Caco-2 (cell line): Measurements from ENCODE around the gene FAM13A. TPM values are rescaled to one million over a fixed set of nuclear protein-coding genes. Genes with fewer than 3 reads are reported as not detected.

Source experiments
- BruUV-seq: library from RNA; stranded (reverse); fragments of 400-500 nt; replicated peaks from 2 replicates; lab custom pipeline; 2021; lab: Mats Ljungman, UMichigan
- CTCF ChIA-PET: fragments of 300-600 bp; sonication (Branson Sonifier 250); formaldehyde crosslinking; loops from one replicate; lab custom pipeline; 2022; ENCODE audit warnings: antibody characterized with exemption; lab: Charles Lee
- POLR2A ChIA-PET: fragments of 300-600 bp; sonication (Branson Sonifier 250); formaldehyde crosslinking; loops from one replicate; lab custom pipeline; 2022; ENCODE audit warnings: antibody characterized with exemption; lab: Charles Lee
- DNase-seq, 2 experiments: peaks; one replicate each; pipeline versions ENCODE4 v3.0.0 to v3.0.0-alpha.2; 2020 to 2022
- H3K27me3 ChIP-seq: replicated peaks from 2 replicates; pipeline ENCODE4 v1.6.0; 2011; ENCODE audit warnings: low read length; ENCODE audit not compliant: control insufficient read depth, insufficient read depth
- H3K36me3 ChIP-seq: 2 replicates; pipeline ENCODE4 v1.5.1; 2011; ENCODE audit warnings: low read length; ENCODE audit not compliant: control insufficient read depth, insufficient read depth
- H3K4me1 ChIP-seq: fragments of 250-450 bp; sonication (Bioruptor Pico); 2 replicates; pipeline ENCODE4 v1.5.1; 2020; ENCODE audit warnings: mild to moderate bottlenecking
- H3K4me3 ChIP-seq: 2 replicates; pipeline ENCODE4 v1.5.1; 2011; ENCODE audit warnings: low read depth, mild to moderate bottlenecking, control low read depth, low read length
- H3K9me3 ChIP-seq: fragments of 250-450 bp; sonication (Bioruptor Pico); 2 replicates; pipeline ENCODE4 v1.5.1; 2020; ENCODE audit warnings: mild to moderate bottlenecking, moderate library complexity
- H3K27ac Mint-ChIP-seq: one replicate; pipeline ENCODE4 v1.8.0; 2022; ENCODE audit warnings: mixed read lengths; ENCODE audit not compliant: unreplicated experiment
- H3K27me3 Mint-ChIP-seq: one replicate; pipeline ENCODE4 v1.8.0; 2022; ENCODE audit warnings: mixed read lengths; ENCODE audit not compliant: insufficient read depth, unreplicated experiment
- H3K36me3 Mint-ChIP-seq: one replicate; pipeline ENCODE4 v1.8.0; 2022; ENCODE audit warnings: mild to moderate bottlenecking, mixed read lengths; ENCODE audit not compliant: insufficient read depth, unreplicated experiment
- H3K4me1 Mint-ChIP-seq: one replicate; pipeline ENCODE4 v1.8.0; 2022; ENCODE audit warnings: low read depth, mixed read lengths; ENCODE audit not compliant: unreplicated experiment
- H3K4me3 Mint-ChIP-seq: one replicate; pipeline ENCODE4 v1.8.0; 2022; ENCODE audit warnings: mild to moderate bottlenecking, moderate library complexity, mixed read lengths; ENCODE audit not compliant: unreplicated experiment
- H3K9me3 Mint-ChIP-seq: one replicate; pipeline ENCODE4 v1.8.0; 2022; ENCODE audit warnings: mixed read lengths; ENCODE audit not compliant: unreplicated experiment
- CTCF ChIP-seq, 2 experiments: fragments of 200-600 bp in 1 of 2; IDR thresholded peaks; 1 replicate in 1 of 2; 2 replicates in 1 of 2; pipeline versions ENCODE4 v1.5.1 to v1.8.0; 2011 to 2022; ENCODE audit warnings: antibody characterized with exemption in 1 of 2, control low read depth in 1 of 2, inconsistent platforms in 1 of 2, low read depth in 1 of 2, low read length in 1 of 2, mild to moderate bottlenecking in 1 of 2, moderate library complexity in 1 of 2; ENCODE audit not compliant: insufficient read depth in 1 of 2, severe bottlenecking in 1 of 2, unreplicated experiment in 1 of 2
- intact Hi-C: fragments of 100-400 bp; cut with micrococcal nuclease; formaldehyde crosslinking; loops from one replicate; pipeline ENCODE4 v1.10.0; 2022; ENCODE audit not compliant: unreplicated experiment
- total RNA-seq: library from RNA; stranded (reverse); gene quantifications from 2 replicates; pipeline ENCODE4 v1.2.3, GENCODE V29; 2022

The FAM13A gene
- total RNA-seq, 1 experiment from 2014 or later: 11.0 TPM

DNA sequence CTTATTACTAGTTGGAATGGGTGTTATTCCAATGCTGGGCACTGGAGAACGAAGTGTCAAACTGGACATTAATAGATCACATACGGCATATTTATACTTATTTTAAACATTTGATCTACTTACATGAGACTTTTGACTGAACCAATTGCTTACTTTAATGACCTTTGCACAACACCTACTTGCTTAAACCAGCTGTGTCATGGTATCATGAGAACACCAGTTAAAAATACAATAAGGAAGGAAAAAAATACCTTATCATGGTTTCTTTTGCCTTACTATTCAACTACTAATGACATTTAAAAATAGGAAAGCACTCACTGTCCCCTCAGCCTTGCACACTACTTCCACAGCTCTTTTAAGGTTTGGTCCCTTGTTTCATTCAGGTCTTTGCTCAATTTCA lies 146.9 kb downstream of the FAM13A start:
- Histone ChIP-seq H3K27me3 (no peaks in the 10 kb centered on the region), H3K9me3 (no peaks in the 10 kb centered on the region), H3K4me3 (no peak overlapping the region), H3K36me3 (no peaks in the 10 kb centered on the region), H3K4me1 (no peaks in the 10 kb centered on the region)
- POLR2A ChIA-PET: no interaction called here
- Mint-ChIP-seq H3K9me3 (no peaks in the 10 kb centered on the region), H3K4me1 (no peaks in the 10 kb centered on the region), H3K36me3 (no peaks in the 10 kb centered on the region), H3K27me3 (no peaks in the 10 kb centered on the region), H3K4me3 (no peak overlapping the region), H3K27ac (no peak overlapping the region)
- intact Hi-C loops: no loop called here
- CTCF ChIA-PET: no interaction called here
- no peak for TF ChIP-seq CTCF (IDR thresholded peaks at IDR 0.05; ENCODE audit: insufficient read depth in 1 of 2, low read depth in 1 of 2, low read length in 1 of 2, severe bottlenecking in 1 of 2, unreplicated experiment in 1 of 2)
- BruUV-seq: no TSS peak
- DNase-seq: no peak

- no peak for DNase-seq
- intact Hi-C loops: no loop called here
- H3K9me3 Mint-ChIP-seq: no peaks in the 10 kb centered on the region
- H3K27me3 Mint-ChIP-seq: no peaks in the 10 kb centered on the region
- Histone ChIP-seq H3K4me3 (no peak overlapping the region), H3K4me1 (no peaks in the 10 kb centered on the region), H3K36me3 (no peaks in the 10 kb centered on the region), H3K9me3 (no peaks in the 10 kb centered on the region), H3K27me3 (no peaks in the 10 kb centered on the region)
- no peaks in the 10 kb centered on the region for H3K36me3 Mint-ChIP-seq
- no peak overlapping the region for H3K27ac Mint-ChIP-seq
- POLR2A ChIA-PET: no interaction called here
- no peak for TF ChIP-seq CTCF (IDR thresholded peaks at IDR 0.05; ENCODE audit: insufficient read depth in 1 of 2, low read depth in 1 of 2, low read length in 1 of 2, severe bottlenecking in 1 of 2, unreplicated experiment in 1 of 2)
- CTCF ChIA-PET: no interaction called here
- H3K4me1 Mint-ChIP-seq: no peaks in the 10 kb centered on the region
- no TSS peak for BruUV-seq
- H3K4me3 Mint-ChIP-seq: no peak overlapping the region
Measured at GRCh38 chr4:88908521-88908920, 148.5 kb downstream of the FAM13A start.

DNA sequence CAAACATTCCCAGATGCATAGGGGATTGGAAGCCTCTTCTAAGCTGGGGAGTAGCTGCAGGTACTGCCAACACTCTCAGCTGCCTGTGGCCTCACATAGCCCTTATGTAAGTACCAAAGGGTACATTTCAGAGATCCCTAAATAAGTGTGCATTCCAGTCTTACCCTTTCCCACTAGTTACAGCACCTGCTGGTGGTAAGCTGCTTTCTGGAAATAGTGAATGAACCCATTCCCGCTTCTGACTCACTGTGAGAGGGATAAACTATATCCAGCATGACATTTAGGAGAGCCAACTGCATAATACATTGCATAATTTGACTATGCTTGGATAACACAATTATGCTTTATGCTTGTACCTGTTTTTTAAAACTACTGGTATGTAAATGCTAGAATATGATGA lies 149.0 kb downstream of the FAM13A start:
- no TSS peak for BruUV-seq
- Histone ChIP-seq H3K9me3 (no peaks in the 10 kb centered on the region), H3K4me3 (no peak overlapping the region), H3K36me3 (no peaks in the 10 kb centered on the region), H3K27me3 (no peaks in the 10 kb centered on the region), H3K4me1 (no peaks in the 10 kb centered on the region)
- Mint-ChIP-seq H3K4me3 (no peak overlapping the region), H3K9me3 (no peaks in the 10 kb centered on the region), H3K4me1 (no peaks in the 10 kb centered on the region), H3K27ac (no peak overlapping the region), H3K27me3 (no peaks in the 10 kb centered on the region), H3K36me3 (no peaks in the 10 kb centered on the region)
- no peak for TF ChIP-seq CTCF (IDR thresholded peaks at IDR 0.05; ENCODE audit: insufficient read depth in 1 of 2, low read depth in 1 of 2, low read length in 1 of 2, severe bottlenecking in 1 of 2, unreplicated experiment in 1 of 2)
- ChIA-PET CTCF (no interaction called here), POLR2A (no interaction called here)
- no peak for DNase-seq
- intact Hi-C loops: no loop called here
